GM21576 (cell line): ENCODE measurements around the gene RIT2.

ENCODE experiments used
- ATAC-seq: cut with Tn5 transposase; IDR thresholded peaks from one replicate; pipeline ENCODE4 v1.9.1; 2021; ENCODE audit warnings: mild to moderate bottlenecking, moderate library complexity; ENCODE audit not compliant: unreplicated experiment

Gene RIT2

DNA sequence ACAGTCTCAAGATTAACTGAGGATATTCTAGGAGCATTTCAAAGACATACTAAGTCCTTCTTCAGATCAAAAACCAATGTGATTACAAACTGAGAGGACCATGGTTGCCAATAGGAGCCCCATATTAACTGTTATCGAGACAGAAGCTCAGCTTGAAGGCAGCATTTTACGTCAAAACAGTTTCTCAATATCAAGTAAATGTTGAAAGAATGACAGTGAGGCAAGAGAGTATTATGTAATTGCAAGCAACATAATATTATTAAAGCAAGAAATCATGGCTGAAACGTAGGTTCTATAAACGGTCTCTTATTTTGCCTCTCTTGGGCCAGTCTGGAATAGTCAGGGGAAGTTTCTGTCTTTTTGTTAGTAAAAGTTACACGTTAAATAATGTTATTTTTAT lies 22.9 kb downstream of the RIT2 start:
- ATAC-seq = no peak

- ATAC-seq = no peak
These were observed 34.1 kb downstream of the RIT2 start for GRCh38 chr18:43081396-43081795.

DNA sequence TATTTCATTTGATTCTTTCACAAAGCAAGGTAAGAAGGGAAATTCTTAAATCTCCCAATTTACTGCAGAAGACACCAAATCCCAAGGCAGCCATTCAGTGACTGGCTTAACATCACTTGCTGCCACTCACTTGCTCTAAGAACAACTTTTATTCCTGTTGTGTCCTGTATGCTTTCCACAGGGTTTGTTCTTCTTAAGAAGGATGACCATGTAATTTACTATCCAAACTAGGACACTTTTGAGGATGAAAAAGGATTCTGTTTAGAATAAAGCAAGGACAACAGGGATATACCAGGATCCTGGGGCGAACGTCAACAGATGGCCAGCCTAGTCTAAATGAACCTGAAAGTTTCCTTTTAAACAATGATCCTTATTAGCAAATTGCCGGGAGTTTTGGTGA lies 34.8 kb downstream of the RIT2 start:
- ATAC-seq = no peak

- no peak for ATAC-seq
These were observed 36.1 kb downstream of the RIT2 start for GRCh38 chr18:43079422-43079821.

GRCh38 chr18:43078478-43079092 lies 36.9 kb downstream of the RIT2 start:
- ATAC-seq = no peak

- no peak for ATAC-seq
These were observed 37.8 kb downstream of the RIT2 start for GRCh38 chr18:43077510-43078308.

- no peak for ATAC-seq
These were observed 41.7 kb downstream of the RIT2 start for GRCh38 chr18:43073771-43074170.

- no peak for ATAC-seq
These were observed 46.7 kb downstream of the RIT2 start for GRCh38 chr18:43068781-43069180.

DNA sequence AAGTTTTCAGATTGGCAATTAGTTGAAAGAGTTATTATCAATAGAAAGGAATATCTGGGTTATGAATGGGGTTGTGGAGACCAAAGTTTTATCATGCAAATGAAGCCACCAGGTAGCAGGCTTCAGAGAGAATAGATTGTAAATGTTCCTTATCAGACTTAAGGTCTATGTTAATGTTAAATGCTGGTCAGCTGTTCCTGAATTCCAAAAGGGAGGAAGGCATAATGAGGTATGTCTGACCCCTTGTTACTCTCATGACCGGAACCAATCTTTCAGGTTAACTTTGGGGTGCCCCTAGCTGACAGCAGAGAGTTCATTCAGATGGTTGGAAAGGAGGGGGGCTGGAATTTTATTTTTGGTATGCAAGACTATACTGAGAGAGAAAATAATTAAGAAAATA lies 47.9 kb downstream of the RIT2 start:
- no peak for ATAC-seq

- ATAC-seq = no peak
These were observed 53.7 kb downstream of the RIT2 start for GRCh38 chr18:43061816-43062215.

- no peak for ATAC-seq
These were observed 54.2 kb downstream of the RIT2 start for GRCh38 chr18:43061318-43061717.

GRCh38 chr18:43060020-43060419 lies 55.5 kb downstream of the RIT2 start:
- no peak for ATAC-seq

GRCh38 chr18:43054815-43055519 lies 60.5 kb downstream of the RIT2 start:
- no peak for ATAC-seq

DNA sequence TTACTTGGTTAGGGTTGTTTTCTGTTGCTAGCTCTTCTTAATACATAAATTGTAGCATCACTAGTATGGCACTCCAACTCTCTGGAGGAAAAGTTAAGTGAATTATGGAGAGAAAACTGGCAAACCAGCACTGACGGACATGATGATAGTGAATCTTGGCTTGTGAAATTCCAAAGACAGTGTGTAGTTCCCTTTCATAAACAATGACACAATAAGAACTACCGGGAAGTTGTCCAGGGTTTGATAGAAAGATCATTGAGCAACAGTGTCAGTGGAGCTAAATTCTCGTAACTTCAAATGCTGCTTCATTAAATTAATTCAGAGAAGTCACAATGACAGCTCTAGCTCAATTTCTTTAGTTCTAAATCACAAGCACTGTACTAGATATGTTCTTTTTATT lies 66.5 kb downstream of the RIT2 start:
- no peak for ATAC-seq

GRCh38 chr18:43046322-43046721 lies 69.2 kb downstream of the RIT2 start:
- no peak for ATAC-seq

- no peak for ATAC-seq
These were observed 71.9 kb downstream of the RIT2 start for GRCh38 chr18:43043626-43044025.

- ATAC-seq = no peak
These were observed 75.2 kb downstream of the RIT2 start for GRCh38 chr18:43040281-43040680.

DNA sequence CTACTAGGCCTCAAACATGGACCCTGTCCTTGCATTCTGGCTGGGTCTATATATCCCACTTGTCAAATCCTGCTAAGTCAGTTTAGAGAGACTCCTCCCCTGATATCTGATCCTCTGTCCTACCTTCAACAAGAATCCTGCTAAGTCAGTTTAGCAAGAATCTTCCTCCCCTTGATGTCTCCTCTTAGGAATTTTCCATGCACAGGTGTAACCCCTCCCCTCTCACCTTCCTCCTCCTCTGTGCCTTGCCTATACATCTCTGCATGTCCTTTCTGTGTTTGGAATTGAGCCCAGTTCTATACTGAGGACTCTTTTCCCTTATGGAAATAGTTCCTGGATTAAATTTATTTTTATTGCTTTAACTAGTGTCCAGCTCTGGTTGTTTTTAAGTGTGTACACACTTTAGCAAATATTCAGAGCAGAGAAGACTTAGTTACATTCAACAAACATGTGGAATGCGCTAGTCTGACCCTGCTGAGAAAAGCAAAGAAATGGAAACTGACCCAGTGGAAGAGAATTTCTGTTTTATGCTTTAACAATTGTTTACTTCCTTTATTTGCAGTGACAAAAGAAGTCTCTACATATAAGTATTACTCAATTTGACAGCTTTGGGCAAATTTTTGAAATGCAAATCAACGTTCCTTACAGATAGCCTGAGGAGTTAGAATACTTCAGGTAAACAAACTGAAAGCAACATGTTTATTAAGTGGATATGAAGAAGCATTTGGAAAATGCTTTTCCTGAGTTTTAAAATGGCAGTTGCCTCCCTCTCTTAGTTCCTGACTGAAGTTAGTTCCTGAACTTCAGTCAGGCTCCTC lies 80.6 kb downstream of the RIT2 start:
- ATAC-seq = no peak

DNA sequence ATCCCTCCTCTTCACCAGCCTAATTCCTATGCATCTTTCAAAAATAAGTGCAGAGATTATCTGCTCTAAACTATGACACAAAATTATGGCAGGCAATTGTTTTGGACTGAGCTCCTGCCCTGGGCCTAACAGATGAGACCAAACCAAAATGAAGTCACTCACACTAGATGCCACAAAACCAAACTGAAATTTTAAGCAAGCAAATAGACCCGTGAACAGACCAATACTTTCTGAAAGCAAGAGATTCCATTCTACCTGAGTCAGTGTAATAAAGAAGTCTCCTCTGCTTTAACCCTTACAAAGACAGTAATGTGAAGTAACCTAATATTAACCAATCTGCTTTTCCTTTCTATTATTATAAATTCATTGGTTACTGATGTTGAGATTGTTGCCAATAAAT lies 84.3 kb downstream of the RIT2 start:
- no peak for ATAC-seq

- no peak for ATAC-seq
These were observed 86.1 kb downstream of the RIT2 start for GRCh38 chr18:43029414-43029813.

GRCh38 chr18:43022874-43023273 lies 92.6 kb downstream of the RIT2 start:
- ATAC-seq = no peak
